HG03039 (cell line): ENCODE data around the gene KMT2C.
"Not testable (repeated sequence)": the region's sequence is repeated elsewhere in the genome, so short reads cannot be mapped to it uniquely, and the experiment has no call there.

ENCODE experiments used
- ATAC-seq: cut with Tn5 transposase; IDR thresholded peaks from one replicate; pipeline ENCODE4 v1.9.1; 2021; ENCODE audit warnings: mild to moderate bottlenecking, moderate library complexity; ENCODE audit not compliant: unreplicated experiment

The KMT2C gene

DNA sequence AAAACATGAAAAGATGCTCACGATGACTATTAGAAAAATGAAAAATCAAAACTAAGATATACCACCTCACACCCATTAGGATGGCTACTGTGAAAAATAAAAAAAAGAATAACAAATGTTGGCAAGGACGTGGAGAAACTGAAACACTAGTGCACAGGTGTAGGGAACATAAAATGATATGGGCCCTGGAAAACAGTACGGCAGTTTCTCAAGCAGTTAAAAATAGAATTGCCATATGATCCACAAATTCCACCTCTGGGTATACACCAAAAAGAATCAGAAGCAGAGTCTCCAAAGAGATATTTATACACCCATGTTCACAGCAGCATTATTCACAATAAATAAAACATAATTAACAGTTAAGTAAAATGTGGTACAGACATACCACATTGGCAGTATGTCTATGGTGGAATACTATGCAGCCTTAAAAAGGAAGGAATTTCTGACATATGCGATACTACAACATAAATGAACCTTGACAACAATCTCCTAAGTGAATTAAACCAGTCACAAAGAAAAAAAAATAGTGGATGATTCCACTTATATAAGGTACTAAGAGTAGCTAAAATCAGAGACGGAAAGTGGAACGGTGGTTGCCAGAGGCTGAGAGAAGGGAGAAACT lies 69.7 kb downstream of the KMT2C start:
- no peak for ATAC-seq

DNA sequence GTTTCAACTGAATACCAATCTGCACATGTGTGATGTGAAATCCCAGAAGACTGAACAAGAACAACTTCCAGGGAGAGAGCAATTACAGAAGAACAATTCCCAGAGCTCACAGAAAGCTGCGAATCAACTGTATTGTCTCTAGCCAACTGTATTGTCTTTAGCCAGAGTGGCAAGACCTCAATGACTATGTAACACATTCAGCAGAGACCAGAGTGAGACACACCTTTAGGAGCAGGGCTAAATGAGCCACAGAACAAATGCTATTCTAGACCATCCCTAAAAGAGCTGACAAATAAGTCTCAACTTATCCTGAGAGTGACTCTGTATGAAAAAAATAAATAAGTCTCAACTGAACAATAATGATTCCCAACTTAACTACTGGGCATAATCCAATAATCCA lies 72.0 kb downstream of the KMT2C start:
- ATAC-seq: no peak

DNA sequence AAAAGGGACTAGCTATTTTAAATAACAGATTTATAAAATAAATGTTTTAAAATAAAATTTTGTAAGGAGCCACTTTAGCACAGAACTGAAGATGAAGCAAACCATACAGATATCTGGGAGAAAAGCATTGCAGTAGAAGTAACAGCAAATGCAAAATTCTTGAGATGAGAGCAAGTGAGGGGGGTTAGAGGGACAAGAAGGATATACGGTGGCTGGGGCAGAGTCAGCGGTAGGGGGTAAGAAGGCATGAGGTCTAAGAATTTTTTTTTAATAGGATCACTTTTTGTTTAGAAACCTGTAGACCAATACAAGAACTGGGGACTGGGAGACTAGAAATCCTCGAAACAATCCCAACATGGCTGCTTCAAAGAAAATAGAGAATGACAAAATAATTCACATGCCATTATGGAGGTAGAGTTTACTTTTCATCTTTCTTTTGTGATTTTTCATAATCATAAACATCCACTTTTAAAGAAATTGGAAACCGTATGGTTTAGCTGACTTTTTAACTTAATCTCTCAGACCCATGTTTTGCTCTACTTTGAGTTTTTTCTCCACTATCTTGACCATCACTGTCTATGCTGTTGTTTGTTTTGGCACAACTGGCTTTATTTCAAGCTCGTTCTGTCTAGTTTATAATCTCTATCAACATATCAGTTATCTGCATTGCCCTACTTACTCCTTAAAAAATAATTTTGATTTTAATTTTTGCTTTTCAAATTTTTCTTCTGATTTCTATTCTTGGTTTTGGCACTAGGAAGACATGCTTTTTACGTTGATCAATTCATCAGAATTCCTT lies 73.5 kb downstream of the KMT2C start:
- ATAC-seq: no peak

DNA sequence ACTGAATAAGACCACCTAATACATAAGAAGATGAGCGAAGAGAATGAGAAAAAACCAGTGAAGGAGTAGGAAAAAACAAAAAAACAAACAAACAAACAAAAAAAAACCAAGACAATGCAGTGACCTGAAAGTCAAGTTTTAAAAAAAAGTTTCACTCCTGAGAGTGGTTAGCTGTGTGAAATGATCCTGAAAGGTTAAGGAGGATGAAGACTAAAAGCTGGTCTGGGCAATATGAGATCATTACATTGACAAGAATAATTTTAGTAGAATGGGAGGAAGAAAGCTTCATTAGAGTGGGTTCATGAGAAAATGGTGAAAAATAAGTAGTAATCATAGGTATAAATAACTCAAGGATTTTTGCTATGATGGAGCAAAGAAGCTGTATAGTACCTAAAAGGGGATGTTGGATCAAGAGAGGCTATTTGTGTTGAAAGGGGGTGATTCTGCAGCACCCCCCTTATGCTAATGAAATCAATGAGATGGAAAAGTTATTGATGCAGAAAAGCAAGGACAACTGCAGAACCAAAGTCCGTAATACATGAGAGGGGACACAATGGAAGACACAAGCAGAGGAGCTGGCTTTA lies 80.2 kb downstream of the KMT2C start:
- ATAC-seq: no peak

DNA sequence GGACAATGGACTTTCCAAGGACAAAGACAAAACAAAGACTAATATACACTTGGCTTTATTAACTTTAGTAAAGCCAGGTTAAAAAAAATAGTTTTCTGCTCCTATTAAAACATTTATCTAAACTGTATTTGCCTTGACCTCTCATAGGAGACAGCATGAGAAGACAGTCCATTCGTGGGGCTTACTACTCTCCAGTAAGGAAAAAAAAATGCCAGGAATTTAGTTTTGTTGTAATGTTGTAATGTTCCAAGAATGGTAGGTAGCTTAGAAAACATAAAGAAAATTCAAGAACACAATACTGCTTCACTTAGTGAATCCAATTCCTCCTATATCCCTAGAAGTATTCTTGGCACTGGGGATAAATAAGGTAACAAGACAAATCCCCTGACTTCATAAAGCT lies 81.7 kb downstream of the KMT2C start:
- ATAC-seq: no peak

- not testable (repeated sequence) for ATAC-seq
Observed at GRCh38 chr7:152353281-152353680, 82.5 kb downstream of the KMT2C start.

DNA sequence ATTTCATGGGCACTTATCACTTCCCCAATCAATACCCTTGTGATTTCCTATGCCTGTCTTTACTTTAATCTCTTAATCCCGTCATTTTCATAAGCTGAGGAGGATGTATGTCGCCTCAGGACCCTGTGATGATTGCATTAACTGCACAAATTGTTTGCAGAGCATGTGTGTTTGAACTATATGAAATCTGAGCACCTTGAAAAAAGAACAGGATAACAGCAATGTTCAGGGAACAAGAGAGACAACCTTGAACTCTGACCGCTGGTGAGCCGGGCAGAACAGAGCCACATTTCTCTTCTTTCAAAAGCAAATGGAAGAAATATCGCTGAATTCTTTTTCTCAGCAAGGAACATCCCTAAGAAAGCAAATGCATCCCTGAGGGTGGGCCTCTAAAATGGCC lies 84.1 kb downstream of the KMT2C start:
- not testable (repeated sequence) for ATAC-seq

DNA sequence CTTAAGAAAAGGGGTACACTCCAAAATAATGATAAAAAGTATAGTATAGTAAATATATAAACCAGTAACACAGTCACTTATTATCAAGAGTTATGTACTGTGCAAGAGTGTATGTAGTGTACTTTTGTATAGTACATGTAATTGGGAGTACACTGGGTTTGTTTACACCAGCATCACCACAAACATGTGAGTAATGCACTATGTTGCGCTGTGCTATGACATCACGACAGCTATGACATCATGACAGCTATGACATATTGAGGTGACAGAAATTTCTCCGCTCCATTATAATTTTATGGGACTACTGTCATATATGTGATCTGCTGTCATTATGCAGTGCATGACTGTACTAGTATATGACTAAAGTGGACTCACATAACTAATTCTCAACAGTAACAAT lies 84.6 kb downstream of the KMT2C start:
- no peak for ATAC-seq

- no peak for ATAC-seq
Observed at GRCh38 chr7:152347888-152348287, 87.9 kb downstream of the KMT2C start.

DNA sequence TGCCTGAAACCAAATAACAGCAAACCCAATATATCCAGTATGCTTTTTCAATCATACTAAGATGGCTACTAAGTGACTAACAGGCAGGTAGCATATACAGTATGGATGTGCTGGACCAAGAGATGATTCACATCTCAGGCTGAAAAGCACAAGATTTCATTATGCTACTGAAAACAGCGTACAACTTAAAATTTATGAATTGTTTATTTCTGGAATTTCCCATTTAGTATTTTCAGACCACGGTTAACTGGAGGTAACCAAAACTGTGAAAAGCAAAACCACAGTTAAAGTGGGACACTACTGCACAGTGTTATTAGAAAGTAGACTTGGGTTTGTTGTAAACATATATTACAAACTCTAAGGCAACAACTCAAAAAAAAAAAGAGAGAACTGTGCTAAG lies 91.5 kb downstream of the KMT2C start:
- ATAC-seq: no peak

GRCh38 chr7:152342796-152343195 lies 93.0 kb downstream of the KMT2C start:
- no peak for ATAC-seq

DNA sequence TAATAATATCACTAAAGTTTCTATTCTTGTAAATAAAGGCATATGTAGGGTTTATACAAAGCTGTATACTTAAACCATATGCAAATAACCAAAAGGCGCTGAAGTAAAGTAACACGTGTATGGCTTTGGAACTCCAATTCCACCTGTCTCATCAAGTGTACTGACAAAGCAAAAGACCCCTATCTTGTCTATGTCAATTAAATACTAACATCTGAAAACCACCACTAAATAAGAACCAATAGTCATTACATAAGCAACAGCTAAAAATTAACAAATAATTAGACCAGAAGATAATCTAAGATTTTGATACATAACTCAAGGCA lies 93.9 kb downstream of the KMT2C start:
- no peak for ATAC-seq

DNA sequence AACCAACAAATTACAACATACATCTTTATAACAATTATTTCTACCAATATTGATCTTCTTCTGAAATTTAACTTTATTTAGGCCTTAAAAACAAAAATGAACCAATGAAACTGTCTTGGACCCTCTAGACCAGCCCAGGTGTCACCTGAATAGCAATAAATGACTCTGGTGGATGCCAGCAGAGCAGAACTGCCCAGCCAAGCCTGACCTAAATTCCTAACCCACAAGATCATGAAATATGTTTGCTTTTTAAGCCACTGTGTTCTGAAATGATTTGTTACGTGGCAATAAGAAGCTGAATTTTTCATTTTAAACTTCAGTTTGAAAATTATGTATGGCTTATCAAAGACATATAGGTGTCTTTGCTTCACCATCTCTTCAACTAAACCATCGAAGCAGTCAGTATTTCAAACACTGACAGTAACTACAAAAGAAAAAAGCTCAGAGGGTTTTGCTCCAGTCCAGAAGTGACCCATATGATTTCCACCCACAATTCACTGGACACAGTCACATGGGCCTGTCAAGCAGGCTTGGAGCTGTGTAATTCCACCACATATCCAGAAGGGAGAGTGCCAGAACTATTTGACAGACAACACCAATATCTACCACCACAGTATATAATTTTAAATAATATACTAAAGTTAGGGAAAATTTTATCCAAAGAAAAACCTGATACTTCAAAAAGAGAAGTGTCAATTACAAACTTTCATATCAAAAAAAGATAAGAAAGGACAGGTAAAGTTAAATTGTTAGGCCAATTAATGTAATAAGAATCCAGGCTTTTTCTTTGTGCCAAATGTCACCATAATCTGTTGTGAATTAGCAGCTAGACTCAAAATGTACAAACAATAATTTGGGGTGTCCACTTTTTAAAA lies 94.5 kb downstream of the KMT2C start:
- ATAC-seq: no peak

DNA sequence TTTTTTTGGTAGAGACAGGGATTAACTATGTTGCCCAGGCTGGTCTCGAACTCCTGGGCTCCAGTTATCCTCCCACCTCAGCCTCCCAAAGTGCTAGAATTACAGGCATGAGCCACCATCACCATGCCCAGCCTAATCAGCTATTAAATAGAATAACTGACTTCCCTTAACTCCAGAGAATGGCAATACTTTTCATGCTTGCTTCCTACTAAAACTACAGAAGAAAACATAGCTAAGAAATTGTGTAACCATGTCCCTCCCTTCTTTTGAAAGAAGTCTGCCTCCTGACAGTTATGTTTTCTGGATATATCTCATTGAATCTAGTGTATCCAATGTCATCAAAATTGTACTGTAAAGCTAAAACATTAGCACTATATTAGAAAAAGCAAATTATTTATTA lies 95.6 kb downstream of the KMT2C start:
- no peak for ATAC-seq

- no peak for ATAC-seq
Observed at GRCh38 chr7:152338561-152338960, 97.2 kb downstream of the KMT2C start.

DNA sequence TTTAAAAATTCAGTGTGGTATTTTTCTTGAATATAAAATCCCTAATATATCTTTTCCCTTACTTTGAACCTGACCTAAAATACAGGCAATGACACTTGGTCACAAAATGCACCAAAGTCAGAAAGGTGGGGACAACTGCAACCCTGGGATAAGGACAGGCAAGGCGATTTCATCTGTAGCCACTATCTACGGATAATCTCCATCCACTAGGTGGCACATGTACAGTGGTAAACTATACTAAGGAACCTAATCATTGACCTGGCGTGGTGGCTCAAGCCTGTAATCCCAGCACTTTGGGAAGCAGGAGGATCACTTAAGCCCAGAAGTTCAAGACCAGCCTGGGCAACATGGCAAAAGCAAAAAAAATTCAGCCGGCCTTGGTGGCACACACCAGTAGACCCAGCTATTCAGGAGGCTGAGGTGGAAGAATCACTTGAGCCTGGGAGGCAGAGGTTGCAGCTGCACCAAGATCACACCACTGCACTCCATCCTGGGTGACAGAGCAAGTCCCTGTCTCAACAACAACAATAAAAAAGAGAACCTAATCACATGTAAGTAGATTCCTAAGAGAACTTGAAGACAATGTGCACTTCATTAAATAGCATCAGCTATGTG lies 98.9 kb downstream of the KMT2C start:
- ATAC-seq: peak; percentile 60

GRCh38 chr7:152335900-152336571 lies 99.8 kb downstream of the KMT2C start:
- ATAC-seq: no peak

- ATAC-seq: no peak
Observed at GRCh38 chr7:152333134-152333533, 102.7 kb downstream of the KMT2C start.

- no peak for ATAC-seq
Observed at GRCh38 chr7:152330827-152331226, 105.0 kb downstream of the KMT2C start.

DNA sequence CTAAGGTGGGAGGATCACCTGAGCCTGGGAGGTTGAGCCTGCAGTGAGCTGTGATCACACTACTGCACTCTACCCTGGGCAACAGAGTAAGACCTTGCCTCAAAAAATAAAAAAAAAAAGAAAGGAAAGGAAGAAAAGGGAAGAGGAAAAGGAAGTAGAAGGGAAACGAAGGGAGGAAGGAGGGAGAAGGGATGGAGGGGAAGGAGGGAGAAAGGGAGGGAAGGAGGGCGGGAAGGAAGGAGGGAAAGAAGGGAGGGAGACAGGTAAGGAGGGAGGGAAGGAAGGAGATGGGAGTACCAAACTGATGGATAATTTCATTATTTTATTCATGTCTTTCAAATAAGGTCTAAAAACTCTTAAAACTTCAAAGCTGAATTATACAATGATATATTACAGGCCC lies 106.3 kb downstream of the KMT2C start:
- ATAC-seq: no peak
